HCT116 (cell line): ENCODE results near the gene ANKS4B.

Source experiments
- CBX3 ChIP-seq: IDR thresholded peaks from 2 replicates; pipeline ENCODE4 v1.6.1; 2012; ENCODE audit warnings: low read depth
- CEBPB ChIP-seq: IDR thresholded peaks from 2 replicates; pipeline ENCODE4 v1.6.1; 2012; ENCODE audit warnings: low read depth
- EGR1 ChIP-seq: IDR thresholded peaks from 2 replicates; pipeline ENCODE4 v1.6.1; 2012; ENCODE audit warnings: low read depth
- ELF1 ChIP-seq: IDR thresholded peaks from 2 replicates; pipeline ENCODE4 v1.6.1; 2012; ENCODE audit warnings: low read depth, borderline replicate concordance
- EZH2 ChIP-seq: fragments of 200-600 bp; sonication (generic); IDR thresholded peaks from 2 replicates; pipeline ENCODE4 v1.6.1; 2017; ENCODE audit warnings: antibody characterized with exemption, mixed run types
- EZH2phosphoT487 ChIP-seq: fragments of 200-600 bp; IDR thresholded peaks from 2 replicates; pipeline ENCODE4 v1.6.1; 2018; ENCODE audit warnings: antibody characterized with exemption, borderline replicate concordance
- POLR2A ChIP-seq: IDR thresholded peaks from 2 replicates; pipeline ENCODE4 v1.7.0; 2011; ENCODE audit warnings: borderline replicate concordance; ENCODE audit not compliant: insufficient read depth, insufficient read length; ENCODE audit errors: extremely low read depth
- POLR2AphosphoS5 ChIP-seq: IDR thresholded peaks from 2 replicates; pipeline ENCODE4 v1.6.1; 2011; ENCODE audit warnings: mild to moderate bottlenecking, low read depth, low read length, moderate library complexity
- SIN3A ChIP-seq: IDR thresholded peaks from 2 replicates; pipeline ENCODE4 v1.6.1; 2012; ENCODE audit warnings: low read depth
- YY1 ChIP-seq: IDR thresholded peaks from 2 replicates; pipeline ENCODE4 v1.6.1; 2011; ENCODE audit warnings: low read length, low read depth, moderate library complexity, mild to moderate bottlenecking; ENCODE audit not compliant: insufficient replicate concordance; ENCODE audit errors: extremely low read depth
- ZFX ChIP-seq: fragments of 450-650 bp; IDR thresholded peaks from 2 replicates; pipeline ENCODE4 v1.6.1; 2017
- ZNF274 ChIP-seq: fragments of 200-500 bp; sonication (Bioruptor generic); IDR thresholded peaks from 2 replicates; pipeline ENCODE4 v1.6.1; 2014; ENCODE audit warnings: mild to moderate bottlenecking, low read depth, low read length, inconsistent platforms
- TF ChIP-seq, protein P1 (sequence below), 3 experiments: fragments of 200-600 bp in 1 of 3; sonication (generic) in 1 of 3; IDR thresholded peaks in 2 of 3; conservative IDR thresholded peaks in 1 of 3; 2 replicates each; pipeline ENCODE4 v1.5.1; 2012 to 2017; ENCODE audit warnings: low read depth in 2 of 3, low read length in 2 of 3, antibody characterized with exemption in 1 of 3, borderline replicate concordance in 1 of 3, control low read depth in 1 of 3, mild to moderate bottlenecking in 1 of 3, mixed read lengths in 1 of 3, mixed run types in 1 of 3, moderate library complexity in 1 of 3; ENCODE audit not compliant: insufficient read depth in 1 of 3
- TF ChIP-seq, protein P2 (sequence below): IDR thresholded peaks from 2 replicates; pipeline ENCODE4 v1.6.1; 2012

DNA sequence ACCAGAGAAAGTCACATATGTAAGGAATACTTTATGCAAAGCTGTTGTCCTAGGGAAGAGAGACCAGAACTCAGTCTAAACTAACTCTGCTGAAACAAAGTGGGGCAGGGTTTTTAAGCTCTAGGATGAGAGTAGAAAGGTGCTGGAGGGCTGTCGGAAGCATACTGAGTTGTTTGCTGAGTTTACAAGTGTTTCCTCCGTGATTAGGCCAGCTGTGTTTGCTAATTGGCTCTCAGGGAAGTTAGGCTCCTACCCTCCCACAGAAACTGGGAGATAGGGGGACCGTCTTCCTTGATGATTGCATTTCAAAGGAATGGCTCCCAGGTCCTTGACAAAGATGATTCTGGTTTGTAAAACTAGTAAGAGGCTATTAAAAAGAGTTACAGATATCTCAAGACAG, 69.0 kb downstream of the ANKS4B start:
- TF ChIP-seq, protein P1, sequence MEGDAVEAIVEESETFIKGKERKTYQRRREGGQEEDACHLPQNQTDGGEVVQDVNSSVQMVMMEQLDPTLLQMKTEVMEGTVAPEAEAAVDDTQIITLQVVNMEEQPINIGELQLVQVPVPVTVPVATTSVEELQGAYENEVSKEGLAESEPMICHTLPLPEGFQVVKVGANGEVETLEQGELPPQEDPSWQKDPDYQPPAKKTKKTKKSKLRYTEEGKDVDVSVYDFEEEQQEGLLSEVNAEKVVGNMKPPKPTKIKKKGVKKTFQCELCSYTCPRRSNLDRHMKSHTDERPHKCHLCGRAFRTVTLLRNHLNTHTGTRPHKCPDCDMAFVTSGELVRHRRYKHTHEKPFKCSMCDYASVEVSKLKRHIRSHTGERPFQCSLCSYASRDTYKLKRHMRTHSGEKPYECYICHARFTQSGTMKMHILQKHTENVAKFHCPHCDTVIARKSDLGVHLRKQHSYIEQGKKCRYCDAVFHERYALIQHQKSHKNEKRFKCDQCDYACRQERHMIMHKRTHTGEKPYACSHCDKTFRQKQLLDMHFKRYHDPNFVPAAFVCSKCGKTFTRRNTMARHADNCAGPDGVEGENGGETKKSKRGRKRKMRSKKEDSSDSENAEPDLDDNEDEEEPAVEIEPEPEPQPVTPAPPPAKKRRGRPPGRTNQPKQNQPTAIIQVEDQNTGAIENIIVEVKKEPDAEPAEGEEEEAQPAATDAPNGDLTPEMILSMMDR (IDR thresholded peaks at IDR 0.05 in 2 of 3, conservative IDR thresholded peaks at IDR 0.05 in 1 of 3; ENCODE audit: borderline replicate concordance in 1 of 3, insufficient read depth in 1 of 3, low read depth in 2 of 3, low read length in 2 of 3): no peak
- TF ChIP-seq, protein P2, sequence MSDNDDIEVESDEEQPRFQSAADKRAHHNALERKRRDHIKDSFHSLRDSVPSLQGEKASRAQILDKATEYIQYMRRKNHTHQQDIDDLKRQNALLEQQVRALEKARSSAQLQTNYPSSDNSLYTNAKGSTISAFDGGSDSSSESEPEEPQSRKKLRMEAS: no peak
- TF ChIP-seq YY1 (no peak), EZH2 (no peak), EGR1 (no peak), EZH2phosphoT487 (no peak), POLR2AphosphoS5 (no peak), ELF1 (no peak), POLR2A (no peak), ZFX (no peak), SIN3A (no peak), ZNF274 (no peak), CEBPB (no peak), CBX3 (no peak)
